GM19351 (cell line): Measurements from ENCODE around the gene CTAG1B.
"Not testable (repeated sequence)": the region's sequence is repeated elsewhere in the genome, so short reads cannot be mapped to it uniquely, and the experiment has no call there.

ENCODE experiments used
- ATAC-seq: cut with Tn5 transposase; IDR thresholded peaks from one replicate; pipeline ENCODE4 v1.9.1; 2021; ENCODE audit warnings: mild to moderate bottlenecking, moderate library complexity; ENCODE audit not compliant: unreplicated experiment

CTAG1B gene

DNA sequence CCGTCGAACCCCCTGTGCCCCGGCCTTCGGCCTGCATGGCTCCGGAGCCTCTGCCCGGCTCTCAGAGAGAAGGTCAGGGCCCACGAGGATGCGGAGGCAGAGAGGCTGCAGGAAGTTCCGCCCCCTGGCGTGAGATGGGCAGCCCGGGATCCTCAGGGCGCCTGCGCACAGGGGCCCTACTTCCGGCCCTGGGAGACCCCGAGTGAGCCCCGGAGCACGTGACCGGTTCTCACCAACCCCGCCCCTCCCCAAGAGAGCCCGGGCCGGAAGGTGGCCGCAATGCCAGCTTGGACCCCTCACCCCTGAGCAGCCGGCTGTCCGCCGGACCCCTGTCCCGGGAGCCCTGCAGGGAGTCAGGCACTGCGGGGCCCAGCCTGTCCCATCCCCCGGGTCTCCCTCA lies at the start of gene CTAG1B:
Gene CTAG1B (minus strand): TSS at position 101 of the 400 bp plus-strand sequence. CDS start 64 bp downstream, at position 37.
- not testable (repeated sequence) for ATAC-seq

DNA sequence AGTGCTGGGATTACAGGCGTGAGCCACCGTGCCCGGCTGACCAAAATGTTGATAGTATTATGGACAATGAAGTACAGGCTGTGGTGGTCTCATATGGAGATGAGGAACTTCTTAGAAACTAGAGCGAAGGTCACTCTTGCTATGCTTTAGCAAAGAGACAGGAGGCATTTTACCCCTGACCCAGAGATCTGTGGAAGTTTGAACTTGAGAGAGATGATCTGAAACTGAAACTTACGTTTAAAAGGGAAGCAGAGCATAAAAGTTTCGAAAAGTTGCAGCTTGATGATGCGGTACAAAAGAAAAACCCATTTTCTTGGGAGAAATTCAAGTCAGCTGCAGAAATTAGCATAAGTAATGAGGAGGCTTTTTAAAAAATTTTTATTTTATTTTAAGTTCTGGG lies 42.8 kb upstream of the CTAG1B start:
- no peak for ATAC-seq

DNA sequence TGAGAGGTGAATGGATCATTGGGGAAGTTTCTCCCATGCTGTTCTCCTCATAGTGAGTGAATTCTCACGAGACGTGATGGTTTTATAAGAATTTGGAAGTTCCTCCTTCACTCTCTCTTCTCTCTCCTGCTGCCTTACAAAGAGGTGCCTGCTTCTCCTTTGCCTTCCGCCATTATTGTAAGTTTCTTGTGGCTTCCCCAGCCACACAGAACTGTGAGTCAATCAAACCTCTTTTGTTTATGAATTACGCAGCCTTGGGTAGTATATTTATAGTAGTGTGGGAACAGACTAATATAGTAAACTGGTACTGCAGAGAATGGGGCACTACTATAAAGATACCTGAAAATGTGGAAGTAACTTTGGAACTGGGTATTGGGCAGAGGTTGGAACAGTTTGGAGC lies 42.1 kb upstream of the CTAG1B start:
- no peak for ATAC-seq

DNA sequence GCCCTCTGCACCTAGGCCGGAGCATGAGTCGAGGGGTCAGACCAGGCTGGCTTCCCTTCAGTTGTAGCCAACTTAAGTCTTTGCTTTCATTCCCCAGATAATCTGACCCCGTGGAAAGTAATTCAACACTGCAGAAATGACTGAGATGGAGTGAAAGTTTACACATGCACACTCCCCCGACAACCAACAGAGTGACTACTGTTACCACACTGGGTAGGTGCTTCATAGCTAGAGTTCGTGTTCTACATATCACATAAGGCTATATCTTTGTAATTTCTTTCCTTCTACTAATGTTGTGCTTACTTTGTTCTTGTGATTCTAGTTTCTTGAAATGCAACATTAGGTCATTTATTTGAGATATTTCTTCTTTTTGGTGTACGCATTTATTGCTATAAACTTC lies 41.5 kb upstream of the CTAG1B start:
- no peak for ATAC-seq

DNA sequence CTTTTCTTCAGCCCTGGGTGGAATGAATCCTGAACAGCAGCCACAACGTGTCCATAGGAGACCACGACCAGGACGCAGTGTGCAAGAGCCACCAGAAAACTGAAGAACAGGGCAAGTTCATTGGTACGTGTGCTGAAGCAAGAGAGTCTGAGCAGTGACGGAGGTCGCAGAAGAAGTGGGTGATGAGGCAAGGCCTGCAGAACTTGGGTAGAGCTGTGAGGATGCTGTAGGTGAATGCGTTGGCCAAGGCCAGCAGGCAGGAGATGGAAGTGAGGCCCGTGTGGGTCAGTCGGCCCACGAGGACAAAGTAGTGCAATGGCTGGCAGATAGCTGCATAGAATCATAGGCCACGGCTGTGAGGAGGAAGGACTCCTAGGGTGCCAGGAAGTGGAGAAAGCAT lies 39.9 kb upstream of the CTAG1B start:
- ATAC-seq, result no peak

DNA sequence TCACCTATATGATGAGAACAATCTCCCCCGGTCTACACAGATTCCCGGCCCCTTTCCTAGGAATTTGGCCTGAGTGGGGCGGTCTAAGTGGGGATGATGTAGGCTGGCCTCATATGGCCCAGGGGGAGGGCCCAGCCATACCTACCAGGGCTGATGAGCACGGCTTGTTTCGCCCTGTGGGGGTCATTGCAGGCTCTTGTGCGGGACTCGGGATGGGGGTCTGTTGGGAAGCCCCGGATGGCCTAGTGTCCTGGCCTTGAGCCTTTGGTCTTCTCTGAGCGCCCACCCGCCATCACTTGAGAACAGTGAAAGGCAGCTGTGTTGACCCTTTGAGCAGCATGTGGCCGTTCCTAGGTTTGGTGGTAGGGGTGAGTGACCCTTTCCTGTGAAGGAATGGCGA lies 39.1 kb upstream of the CTAG1B start:
- no peak for ATAC-seq

DNA sequence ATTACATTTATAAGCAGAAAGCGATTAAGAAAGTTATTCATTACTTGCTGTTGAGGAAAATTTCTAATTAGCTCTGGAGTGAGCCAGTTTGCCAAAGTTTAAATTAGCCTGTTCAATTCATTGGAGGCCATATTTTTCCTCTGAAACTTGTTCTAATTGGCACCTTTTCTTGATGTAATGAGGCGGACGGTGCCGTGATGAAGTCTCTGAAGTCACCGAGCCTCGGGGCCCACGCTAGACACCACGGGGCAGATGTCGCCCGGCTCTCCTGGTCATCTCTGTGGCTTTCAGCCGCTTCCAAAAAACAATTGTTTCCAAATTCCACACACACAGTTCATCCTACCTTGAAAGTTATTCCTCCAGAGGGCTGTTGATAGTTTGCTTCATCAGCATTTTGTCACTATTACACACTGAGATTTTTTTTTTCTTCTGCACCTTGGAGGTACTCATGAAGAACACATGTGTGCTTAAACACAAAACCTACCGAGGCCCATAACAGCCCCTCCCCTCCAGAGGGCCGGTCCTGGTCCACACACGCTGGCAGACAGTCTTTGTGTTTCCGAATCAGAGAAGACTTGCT lies 38.2 kb upstream of the CTAG1B start:
- no peak for ATAC-seq

DNA sequence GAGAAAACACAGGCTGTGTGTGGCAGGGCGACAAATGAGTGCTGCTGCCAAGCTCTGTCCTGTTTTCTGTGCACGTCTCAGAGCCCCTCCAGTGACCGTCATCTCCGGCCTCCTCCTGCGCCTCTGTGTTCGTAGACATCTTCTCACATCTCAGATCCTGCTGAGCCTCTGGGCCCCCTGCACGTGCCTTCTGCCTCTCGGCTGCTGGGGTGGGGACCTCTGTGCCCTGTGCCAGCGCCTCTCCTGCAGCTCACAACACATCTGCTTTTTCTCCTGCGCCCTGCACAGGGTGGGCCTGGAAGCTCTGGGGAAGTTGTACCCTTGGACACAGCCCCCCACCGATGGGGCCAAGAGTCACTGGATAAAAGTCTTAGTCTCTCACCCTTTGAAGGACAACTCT lies 36.7 kb upstream of the CTAG1B start:
- ATAC-seq, result no peak

DNA sequence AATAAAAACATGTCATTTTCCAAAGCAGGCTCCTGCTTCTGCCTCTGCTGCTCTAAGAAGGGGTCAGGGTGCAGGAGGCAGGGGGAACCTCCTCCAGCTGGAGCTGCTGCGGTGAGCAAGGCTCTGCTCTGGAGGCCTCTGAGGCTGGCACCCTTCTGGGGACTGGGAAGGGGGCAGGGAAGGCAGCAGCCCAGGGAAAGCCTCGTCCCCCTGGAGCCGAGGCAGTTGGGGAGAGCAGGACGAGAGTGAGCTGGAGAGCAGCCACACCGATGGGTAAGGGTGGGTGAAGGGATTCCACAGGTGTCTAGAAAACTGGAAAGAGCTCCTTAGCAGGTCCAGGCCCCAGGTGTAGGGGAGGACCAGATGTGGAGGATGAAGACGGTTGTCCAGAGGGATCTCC lies 36.3 kb upstream of the CTAG1B start:
- no peak for ATAC-seq

DNA sequence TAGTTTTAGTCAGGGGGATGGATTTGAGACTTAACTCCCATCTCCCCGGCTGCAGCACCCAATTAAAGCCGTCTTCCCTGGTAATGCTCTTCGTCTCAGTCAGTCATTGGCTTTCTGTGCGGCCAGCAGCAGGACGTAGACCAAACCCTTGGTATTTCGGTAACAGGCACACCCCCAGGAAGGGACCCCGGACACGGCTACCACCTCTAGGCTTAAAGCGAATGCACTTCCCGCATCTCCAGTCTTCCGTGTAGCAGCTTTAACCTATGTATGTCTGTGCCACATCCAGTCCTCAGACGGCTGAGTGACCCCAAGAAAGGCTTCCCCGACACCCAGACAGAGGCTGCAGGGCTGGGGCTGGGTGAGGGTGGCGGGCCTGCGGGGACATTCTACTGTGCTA lies 35.8 kb upstream of the CTAG1B start:
- ATAC-seq, result no peak

DNA sequence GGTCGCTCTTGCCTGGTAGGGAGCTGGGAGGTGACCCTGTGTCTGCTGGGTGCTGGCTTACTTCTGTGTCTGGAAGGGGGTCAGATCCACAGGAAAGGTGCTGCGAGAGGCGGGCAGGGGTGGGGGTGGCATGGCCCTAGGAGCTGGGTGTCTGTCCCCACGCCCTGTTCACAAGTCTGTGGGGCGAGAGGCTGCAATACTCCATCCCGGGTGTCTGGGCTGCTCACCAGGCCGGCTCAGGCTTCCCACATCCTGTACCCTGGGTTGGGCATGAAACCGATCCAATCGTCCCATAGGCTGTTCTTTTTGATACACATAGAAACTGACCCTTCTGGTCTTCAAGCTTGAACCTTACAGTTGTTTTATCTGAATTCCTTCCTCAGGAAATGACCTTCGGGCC lies 35.3 kb upstream of the CTAG1B start:
- no peak for ATAC-seq

DNA sequence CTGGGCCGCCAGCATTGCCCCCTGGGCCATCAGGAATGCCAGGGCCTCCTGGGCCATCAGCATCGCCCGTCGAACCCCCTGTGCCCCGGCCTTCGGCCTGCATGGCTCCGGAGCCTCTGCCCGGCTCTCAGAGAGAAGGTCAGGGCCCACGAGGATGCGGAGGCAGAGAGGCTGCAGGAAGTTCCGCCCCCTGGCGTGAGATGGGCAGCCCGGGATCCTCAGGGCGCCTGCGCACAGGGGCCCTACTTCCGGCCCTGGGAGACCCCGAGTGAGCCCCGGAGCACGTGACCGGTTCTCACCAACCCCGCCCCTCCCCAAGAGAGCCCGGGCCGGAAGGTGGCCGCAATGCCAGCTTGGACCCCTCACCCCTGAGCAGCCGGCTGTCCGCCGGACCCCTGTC lies 34.3 kb upstream of the CTAG1B start, which contains the start of gene CTAG2:
Gene CTAG2 (minus strand): TSS at position 167 of the 400 bp plus-strand sequence. CDS start 64 bp downstream, at position 103.
- not testable (repeated sequence) for ATAC-seq

DNA sequence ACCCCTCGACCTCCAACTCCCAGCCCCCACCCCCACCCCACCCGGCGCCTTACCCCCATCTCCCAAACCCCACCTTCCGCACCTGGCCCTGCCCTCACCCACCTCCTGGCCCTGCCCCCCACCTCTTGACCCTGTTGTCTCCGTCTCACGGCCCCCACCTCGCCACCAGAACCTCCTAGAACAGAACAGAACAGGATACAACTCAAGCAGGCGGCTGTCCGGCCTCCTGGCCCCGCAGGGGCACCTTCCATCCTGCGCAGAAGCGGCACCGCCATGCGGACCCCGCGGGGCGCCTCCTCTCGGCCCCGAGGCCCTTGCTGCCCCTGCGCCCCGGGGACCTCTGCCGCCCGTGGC lies 33.9 kb upstream of the CTAG1B start:
- ATAC-seq, result no peak

DNA sequence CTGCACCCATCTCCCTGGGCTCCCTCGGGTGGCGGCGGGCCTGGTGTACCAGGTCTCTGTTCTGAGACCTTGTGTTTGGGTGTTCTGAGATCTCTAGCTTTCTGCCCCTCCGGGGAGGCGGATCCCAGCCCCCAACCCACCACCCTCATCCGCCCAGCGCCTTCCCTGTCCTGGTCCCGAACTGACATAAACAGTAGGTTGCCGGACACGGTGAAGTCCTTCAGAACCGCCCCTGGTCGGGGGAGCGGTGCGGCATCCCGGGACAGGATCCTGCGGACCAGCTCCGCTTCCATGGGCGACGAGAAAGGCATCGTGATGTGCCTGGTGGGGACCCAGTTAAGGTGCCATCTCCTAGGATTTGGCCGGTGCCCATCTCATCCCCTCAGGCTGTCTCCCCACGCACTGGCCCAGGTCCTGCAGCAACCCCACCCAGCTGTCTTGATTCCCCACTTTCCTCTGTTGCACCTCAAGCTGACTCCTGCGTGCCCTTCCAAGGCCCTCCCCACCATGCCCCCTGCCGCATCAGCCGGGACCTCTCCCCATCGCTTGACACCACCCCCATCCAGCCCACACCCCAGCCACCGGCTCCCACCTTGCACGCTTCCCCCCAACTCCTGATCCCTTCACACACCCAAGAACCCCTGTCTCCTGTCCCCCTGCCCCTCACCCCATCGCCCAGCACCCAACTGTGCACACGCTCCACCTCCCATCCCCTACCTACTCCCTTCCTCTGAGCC lies 33.4 kb upstream of the CTAG1B start:
- ATAC-seq, result no peak

DNA sequence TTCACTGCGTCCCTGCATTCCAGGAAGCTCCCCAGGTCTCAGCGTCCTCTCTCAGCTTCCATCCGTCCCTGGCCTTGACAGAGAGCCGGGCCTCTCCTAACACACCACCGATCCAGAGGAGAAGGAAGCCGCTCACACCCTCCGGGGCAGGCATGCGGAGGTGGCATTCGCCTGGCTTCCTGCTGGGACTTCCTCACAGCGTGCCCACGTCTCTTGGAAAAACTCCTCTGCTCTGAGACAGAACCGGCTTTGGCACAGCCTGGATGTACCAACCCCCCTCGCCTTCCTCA lies 31.1 kb upstream of the CTAG1B start:
- ATAC-seq, result no peak

DNA sequence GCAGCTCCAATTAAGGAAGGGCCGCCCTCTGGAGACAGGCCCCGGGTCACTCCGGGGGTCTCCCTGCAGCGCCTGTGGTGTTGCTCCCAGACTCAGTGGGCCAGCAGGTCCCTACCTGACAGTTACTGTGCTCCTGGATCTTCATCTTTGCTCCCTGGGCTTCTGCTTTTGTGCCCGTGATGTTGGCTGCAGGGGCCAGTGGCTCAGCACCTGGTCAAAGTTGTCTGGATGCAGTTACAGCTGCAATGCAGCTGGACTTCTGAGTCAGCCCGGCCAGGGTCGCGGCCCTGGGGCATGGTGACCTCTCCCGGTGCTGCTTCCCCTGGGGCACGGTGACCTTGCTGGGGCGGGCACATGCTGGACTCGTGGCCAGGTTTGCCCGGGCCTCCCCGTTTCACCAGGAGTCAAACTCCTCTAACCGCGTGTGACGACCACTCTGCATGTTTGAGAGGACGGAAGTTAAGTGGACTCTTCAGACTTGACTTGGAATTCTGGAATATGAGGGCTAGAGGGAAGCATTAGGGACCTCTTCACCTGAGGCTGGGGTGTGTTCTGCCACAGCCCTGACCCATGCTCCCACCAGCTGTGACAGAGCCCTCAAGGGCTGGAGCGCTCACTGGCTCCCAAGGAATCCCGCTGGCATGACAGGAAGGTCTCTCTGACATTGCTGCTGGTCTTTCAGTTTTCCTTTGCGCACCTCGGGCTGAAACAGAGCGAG lies 30.6 kb upstream of the CTAG1B start:
- no peak for ATAC-seq

DNA sequence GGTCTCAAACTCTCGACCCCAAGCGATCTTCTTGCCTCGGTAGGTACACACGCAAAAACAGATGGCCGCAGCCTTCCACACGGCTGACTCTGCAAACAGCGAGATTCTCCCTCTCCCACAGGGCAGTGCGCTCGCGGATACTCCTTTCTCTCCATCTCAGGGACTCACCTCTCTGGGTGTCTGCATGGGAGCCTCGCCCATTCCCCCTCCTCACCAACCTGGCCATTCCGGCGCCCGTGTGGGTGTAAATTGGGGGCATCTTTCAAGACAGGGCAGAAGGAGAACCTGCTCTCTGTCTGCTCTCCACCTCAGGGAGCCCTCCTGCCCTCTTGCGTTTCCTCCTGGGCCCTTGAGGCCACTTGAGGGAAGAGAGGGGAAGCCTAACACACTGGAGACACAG lies 29.8 kb upstream of the CTAG1B start:
- ATAC-seq, result no peak

DNA sequence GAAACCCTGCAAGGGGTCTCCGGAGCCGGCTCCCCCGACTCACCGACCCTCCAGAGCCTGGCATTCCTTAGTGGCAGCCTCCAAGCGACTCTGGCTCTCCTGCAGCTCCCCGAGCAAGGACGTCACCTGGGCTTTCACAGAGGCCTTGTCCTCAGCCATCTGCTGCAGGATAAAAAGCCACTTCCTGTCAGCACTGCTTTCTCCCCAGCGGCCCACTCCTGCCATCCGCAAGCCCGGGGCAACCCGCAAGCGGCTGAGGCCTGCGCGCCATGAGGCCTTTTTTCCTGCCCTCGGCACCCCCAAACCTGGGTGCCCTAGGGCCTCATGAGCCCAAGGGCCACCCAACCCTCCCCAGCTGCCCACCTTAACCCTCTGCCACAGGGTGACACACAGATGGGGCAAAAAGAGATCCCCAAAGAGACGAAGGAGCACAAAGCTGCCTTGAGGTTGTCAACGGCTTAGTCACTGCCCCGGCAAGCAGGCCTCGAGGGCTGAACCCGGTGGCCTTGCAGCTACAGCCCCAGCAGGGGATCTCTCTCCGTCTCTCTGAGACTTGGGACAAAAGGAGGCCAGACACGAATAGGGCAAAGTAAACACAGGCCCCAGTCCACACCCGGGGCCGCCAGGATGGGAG lies 26.8 kb upstream of the CTAG1B start:
- ATAC-seq, result not testable (repeated sequence)

DNA sequence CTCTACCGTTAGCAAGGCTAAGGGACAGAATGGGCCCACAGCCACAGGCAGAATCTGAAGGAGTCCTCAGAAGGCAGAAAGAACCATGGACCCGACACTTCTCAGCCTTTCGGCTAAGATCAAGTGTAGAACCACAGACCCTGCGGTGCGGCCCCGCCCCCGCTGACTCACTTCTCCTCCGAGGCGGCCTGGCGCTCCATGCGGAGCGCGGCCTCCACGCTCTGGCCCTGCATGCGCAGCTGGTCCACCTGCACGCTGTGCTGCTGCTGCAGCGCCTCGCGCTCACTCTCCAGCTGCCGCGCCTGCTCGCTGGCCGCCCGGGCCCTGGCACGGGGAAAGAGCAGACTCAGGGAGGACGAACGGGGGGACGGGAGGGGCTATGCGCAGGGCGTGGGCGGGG lies 24.6 kb upstream of the CTAG1B start:
- not testable (repeated sequence) for ATAC-seq

DNA sequence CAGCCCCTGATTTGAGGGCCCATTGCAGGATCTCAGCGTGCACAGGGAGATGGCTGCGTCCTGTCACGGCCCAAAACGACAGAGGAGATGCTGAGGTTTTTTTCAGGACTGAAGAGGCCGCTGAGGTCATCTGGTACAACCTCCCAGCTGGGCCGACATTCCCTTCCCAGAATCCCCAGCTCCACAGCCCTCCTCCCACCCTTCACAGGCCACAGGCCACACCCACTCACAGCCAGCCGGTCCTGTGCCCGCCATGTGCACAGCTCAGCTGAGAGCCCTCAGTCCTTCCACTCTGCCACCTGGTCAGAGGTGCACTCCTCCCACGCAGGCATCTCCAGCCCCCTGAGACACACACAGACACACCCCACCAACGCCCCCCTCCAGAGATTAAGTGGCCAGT lies 22.7 kb upstream of the CTAG1B start:
- ATAC-seq, result not testable (repeated sequence)

DNA sequence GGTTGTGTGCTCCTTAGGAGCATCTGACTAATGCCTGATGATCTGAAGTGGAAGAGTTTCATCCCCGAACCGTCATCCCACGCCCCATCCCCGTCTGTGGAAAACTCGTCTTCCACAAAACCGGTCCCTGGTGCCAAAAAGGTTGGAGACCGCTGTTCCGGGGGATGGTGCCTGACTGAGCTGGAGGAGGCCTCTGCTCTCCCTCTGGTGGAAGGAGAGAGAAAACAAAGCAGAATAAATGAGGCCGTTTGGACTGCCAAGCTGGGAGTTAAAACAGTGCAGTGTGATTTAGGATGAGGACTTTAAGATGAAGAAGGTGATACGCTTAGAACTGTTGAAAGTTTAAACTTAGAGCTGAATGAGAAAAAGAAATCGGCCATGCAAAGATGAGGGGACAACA lies 14.6 kb upstream of the CTAG1B start:
- ATAC-seq, result not testable (repeated sequence)

DNA sequence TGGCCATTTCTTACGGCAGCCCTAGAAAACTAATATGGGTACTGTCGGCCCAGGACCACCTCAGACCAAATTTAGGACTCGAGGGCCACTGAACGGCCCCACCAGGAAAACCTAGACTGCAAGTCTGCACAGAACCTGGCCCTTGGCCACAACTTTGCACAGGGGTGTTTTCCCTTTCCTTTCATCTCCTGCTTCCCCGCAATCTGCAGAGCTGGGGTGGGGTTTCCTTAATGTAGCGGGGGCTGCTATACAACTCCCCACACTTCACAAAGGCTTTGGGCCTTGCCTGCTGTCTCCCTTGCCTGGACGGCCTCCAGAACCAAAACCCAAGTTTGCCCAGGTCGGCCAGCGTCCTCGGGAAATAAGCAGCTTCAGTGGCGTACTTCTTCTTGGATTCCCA lies 11.9 kb upstream of the CTAG1B start:
- not testable (repeated sequence) for ATAC-seq
